Psoas muscle (tissue), 8 donors: ENCODE measurements around the gene CRYBG1. TPM values are rescaled to one million over a fixed set of nuclear protein-coding genes. Genes with fewer than 3 reads are reported as not detected.

Source experiments
- ATAC-seq, 4 donors: fragments of 200-7000 bp; cut with Tn5 transposase; one replicate each; pipeline ENCODE4 v1.9.1; 2020; ENCODE audit warnings: moderate library complexity in 3 of 4, mild to moderate bottlenecking in 2 of 4
- DNase-seq, 2 donors: peaks; one replicate each; pipeline ENCODE4 v3.0.0-alpha.2; 2020
- H3K27ac ChIP-seq: fragments of 200-600 bp; one replicate; pipeline ENCODE4 v1.8.0; 2022
- H3K27me3 ChIP-seq, 3 donors: fragments of 200-600 bp in 1 of 3; one replicate each; pipeline versions ENCODE4 v1.6.1 to v1.8.0; 2013 to 2022; ENCODE audit warnings: low read length in 2 of 3, mild to moderate bottlenecking in 2 of 3, moderate library complexity in 1 of 3; ENCODE audit not compliant: insufficient read depth in 3 of 3
- H3K36me3 ChIP-seq, 2 donors: fragments of 200-600 bp in 1 of 2; one replicate each; pipeline versions ENCODE4 v1.6.1 to v1.8.0; 2013 to 2022; ENCODE audit warnings: low read depth in 1 of 2, mild to moderate bottlenecking in 1 of 2, moderate library complexity in 1 of 2; ENCODE audit not compliant: insufficient read depth in 1 of 2
- H3K4me1 ChIP-seq: fragments of 200-600 bp; one replicate; pipeline ENCODE4 v1.8.0; 2022
- H3K4me3 ChIP-seq: fragments of 200-600 bp; one replicate; pipeline ENCODE4 v1.8.0; 2022; ENCODE audit warnings: mild to moderate bottlenecking
- H3K9me3 ChIP-seq: fragments of 200-600 bp; one replicate; pipeline ENCODE4 v1.8.0; 2022
- WGBS, 3 donors: extraction: QIAGEN DNeasy Blood & Tissue Kit; methylation state at CpG; one replicate each; pipeline versions ENCODE4 v1.1.6 to v1.1.7; 2013; 5-methylcytosine and 5-hydroxymethylcytosine counted together
- intact Hi-C, 2 donors: fragments of 100-400 bp; cut with DNase I; formaldehyde crosslinking; loops; one replicate each; pipeline versions ENCODE4 v1.11.0 to v1.14.2; 2022
- polyA plus RNA-seq, 3 donors: library from polyadenylated mRNA; stranded (reverse); fragments of 200-250 nt; gene quantifications; one replicate each; pipeline ENCODE4 v1.2.3, GENCODE V29; 2013
- total RNA-seq, 4 donors: library from RNA; stranded (reverse); fragmentation: NEBNext Ultra II Directional in 2 of 4; extraction: Animal tissue kit (Norgen Biotek cat#: 25700) in 2 of 4; gene quantifications; one replicate each; pipeline versions ENCODE4 v1.2.1 to v1.2.4, GENCODE V29; 2021 to 2023
- TF ChIP-seq, protein P1 (sequence below): fragments of 200-600 bp; IDR thresholded peaks from one replicate; pipeline ENCODE4 v1.8.0; 2022; ENCODE audit warnings: antibody characterized with exemption
- donor health status: healthy with polysubstance abuse.
- donor health status: DM: no; HTN: no; CAD: no; lungs with moderate emphysema.
- donor health status: Bipolar disorder and iron deficiency.
- donor health status: healthy.
- donor health status: DM: yes; HTN: yes; CAD: no.
- donor health status: DM: no; HTN: no; CAD: no.
- donor health status: DM: no; HTN: no; CAD: no.
- donor health status: DM: yes; HTN: yes; CAD: no.

CRYBG1 gene
- total and polyA plus RNA-seq, 7 donors: 0.17 to 1.6 (median 0.82) TPM

DNA sequence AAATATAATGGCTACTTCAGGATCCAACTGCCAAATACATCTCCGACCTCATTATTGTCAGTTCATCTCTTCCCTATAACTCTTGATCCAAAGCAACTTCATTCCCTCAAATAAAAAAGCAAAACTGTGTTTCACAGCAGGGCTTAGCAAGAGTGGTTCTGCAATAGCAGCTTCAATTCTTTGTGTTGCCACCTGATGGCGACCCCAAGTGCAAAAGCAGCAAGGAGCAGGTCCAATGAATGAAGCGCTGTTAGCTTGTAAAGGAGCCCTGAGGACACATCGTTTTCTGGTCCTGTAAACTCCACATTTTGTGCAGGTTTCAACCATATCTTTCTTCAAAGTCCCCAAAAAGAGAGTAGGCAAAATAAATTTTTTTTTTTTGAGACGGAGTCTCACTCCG, 249.2 kb downstream of the CRYBG1 start:
- peak in 1 of 4 donors; percentile 50 for ATAC-seq
- H3K4me3 ChIP-seq: no peak overlapping the region
- no peak for DNase-seq
- 76 to 82% (median 79%) methylated on average over 6 of the region's 6 CpGs for WGBS, 3 donors
- peaks cover 2 to 9% of the 10 kb centered on the region in 2 donors for H3K36me3 ChIP-seq
- no peaks in the 10 kb centered on the region for H3K9me3 ChIP-seq
- no peak overlapping the region for H3K27ac ChIP-seq
- no peaks in the 10 kb centered on the region for H3K27me3 ChIP-seq
- H3K4me1 ChIP-seq: peaks cover 10% of the 10 kb centered on the region
- intact Hi-C loops: loop anchor here (2.0 to 10.0 kb wide), 2 partner anchors 369 to 375 kb away; no protein-coding TSS in a partner anchor
- TF ChIP-seq, protein P1, sequence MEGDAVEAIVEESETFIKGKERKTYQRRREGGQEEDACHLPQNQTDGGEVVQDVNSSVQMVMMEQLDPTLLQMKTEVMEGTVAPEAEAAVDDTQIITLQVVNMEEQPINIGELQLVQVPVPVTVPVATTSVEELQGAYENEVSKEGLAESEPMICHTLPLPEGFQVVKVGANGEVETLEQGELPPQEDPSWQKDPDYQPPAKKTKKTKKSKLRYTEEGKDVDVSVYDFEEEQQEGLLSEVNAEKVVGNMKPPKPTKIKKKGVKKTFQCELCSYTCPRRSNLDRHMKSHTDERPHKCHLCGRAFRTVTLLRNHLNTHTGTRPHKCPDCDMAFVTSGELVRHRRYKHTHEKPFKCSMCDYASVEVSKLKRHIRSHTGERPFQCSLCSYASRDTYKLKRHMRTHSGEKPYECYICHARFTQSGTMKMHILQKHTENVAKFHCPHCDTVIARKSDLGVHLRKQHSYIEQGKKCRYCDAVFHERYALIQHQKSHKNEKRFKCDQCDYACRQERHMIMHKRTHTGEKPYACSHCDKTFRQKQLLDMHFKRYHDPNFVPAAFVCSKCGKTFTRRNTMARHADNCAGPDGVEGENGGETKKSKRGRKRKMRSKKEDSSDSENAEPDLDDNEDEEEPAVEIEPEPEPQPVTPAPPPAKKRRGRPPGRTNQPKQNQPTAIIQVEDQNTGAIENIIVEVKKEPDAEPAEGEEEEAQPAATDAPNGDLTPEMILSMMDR: peak; percentile 18

DNA sequence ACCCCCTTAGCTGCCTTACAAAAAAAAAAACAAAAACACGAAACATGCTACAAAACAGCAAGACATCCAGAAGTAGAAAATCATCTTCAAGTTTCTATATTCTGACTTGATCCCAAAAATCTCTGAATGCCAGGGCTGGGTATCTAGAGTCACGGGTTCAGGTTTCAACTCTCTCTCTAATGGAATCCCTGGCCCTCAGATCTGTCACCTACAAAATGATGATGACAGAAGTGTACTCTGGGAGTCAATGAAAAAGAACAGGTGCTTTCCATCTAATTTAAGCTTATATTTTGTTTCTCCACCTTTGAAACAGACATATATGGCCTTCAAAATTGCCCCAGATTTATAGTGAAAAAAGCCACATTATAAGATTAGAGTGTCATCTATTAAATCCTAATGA, 250.5 kb downstream of the CRYBG1 start:
- WGBS, 3 donors: 51 to 66% (median 59%) methylated on average over 2 of the region's 2 CpGs
- intact Hi-C loops: no loop called here
- Histone ChIP-seq H3K36me3 (peaks cover 2 to 9% of the 10 kb centered on the region in 2 donors), H3K27ac (no peak overlapping the region), H3K4me3 (no peak overlapping the region), H3K27me3 (no peaks in the 10 kb centered on the region), H3K9me3 (no peaks in the 10 kb centered on the region), H3K4me1 (peaks cover 10% of the 10 kb centered on the region)
- ATAC-seq (peak; percentile 47 to 86 (median 76)), DNase-seq (no peak)
- TF ChIP-seq, protein P1: no peak

DNA sequence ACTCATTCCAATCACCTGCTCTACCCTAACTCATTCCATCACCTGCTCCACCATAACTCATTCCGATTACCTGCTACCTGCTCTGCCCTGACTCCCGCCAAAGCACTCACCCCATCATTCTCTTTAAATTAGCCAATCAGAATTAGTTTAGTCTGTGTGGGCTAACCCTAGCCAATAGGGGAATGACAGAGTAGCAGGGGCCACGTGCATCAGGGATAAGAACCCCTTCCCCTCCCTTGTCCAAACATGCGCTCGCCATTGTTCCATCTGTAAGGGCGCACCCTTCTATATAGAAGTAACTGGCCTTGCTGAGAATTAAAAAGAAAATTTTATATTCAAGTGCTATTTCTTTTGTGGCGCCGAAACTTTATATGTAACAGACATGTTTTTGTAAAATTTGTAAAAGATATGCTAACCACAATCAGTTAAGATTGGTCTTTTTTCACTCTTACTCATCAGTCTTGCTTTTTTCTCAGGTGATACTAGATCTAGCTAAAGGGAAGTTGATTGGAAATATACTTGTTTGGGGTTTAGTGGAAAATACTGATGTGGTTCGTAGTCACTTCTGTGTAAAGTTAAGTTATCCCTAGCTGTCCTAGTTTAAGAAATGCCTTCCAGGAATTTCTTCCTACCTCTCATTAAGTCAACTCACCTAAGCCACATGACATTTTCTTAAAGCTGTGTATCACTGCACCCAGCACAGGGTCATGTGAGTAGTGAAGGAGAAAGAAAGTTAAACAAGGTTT, 252.3 kb downstream of the CRYBG1 start:
- H3K9me3 ChIP-seq: no peaks in the 10 kb centered on the region
- TF ChIP-seq, protein P1: no peak
- peaks cover 6 to 22% of the 10 kb centered on the region in 2 donors for H3K36me3 ChIP-seq
- no peaks in the 10 kb centered on the region for H3K27me3 ChIP-seq
- DNase-seq (no peak), ATAC-seq (no peak)
- no peak overlapping the region for H3K4me3 ChIP-seq
- no peak overlapping the region for H3K27ac ChIP-seq
- intact Hi-C loops: no loop called here
- H3K4me1 ChIP-seq: peaks cover 10% of the 10 kb centered on the region
- 93 to 97% (median 96%) methylated on average over 9 of the region's 9 CpGs for WGBS, 3 donors

DNA sequence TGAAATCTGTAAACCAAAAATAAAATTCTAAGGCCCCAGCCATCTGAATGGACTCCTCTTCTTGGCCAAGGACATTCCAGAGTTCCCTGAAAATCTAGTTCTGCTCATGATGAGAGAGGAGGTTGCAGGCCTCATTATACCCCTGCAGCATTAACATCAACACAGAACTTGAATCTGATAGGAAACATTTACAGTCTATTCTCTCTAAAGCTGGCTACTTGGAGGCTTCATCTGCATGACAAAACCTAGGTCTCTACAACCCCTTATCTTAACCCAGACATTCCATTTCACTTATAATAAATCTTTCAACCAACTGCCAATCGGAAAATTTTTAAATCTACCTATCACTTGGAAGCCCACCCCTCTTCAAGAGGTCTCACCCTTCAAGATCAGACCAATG, 253.1 kb downstream of the CRYBG1 start:
- no peak for ATAC-seq
- no peak overlapping the region for H3K4me3 ChIP-seq
- H3K4me1 ChIP-seq: peaks cover 10% of the 10 kb centered on the region
- DNase-seq: no peak
- intact Hi-C loops: no loop called here
- 90 to 100% (median 97%) methylated on average over 1 of the region's 1 CpG for whole genome bisulfite sequencing, 3 donors
- no peaks in the 10 kb centered on the region for H3K27me3 ChIP-seq
- H3K36me3 ChIP-seq: peaks cover 6 to 28% of the 10 kb centered on the region in 2 donors
- TF ChIP-seq, protein P1: no peak
- no peak overlapping the region for H3K27ac ChIP-seq
- H3K9me3 ChIP-seq: no peaks in the 10 kb centered on the region

DNA sequence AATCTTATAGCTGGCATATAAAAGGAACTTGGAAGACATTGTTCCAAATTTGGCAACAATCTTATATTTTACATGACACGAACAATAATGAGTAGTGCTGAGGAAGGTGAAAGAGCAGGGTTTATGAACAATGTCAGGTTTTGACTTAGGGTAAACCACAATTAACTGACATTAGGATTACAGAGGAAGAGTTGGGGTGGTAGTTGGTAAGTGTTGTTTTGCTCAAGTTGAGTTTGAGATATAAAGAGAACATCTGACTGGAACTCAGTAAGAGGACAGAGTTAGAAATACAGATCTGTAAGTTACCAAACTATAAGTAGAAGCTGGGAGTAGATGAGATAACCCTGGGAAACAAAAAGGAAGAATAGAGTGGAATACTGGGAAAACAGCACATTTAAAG, 253.6 kb downstream of the CRYBG1 start:
- DNase-seq: no peak
- TF ChIP-seq, protein P1: no peak
- no peak for ATAC-seq
- Histone ChIP-seq H3K4me3 (no peak overlapping the region), H3K4me1 (peaks cover 10% of the 10 kb centered on the region), H3K9me3 (no peaks in the 10 kb centered on the region), H3K27ac (no peak overlapping the region), H3K27me3 (no peaks in the 10 kb centered on the region), H3K36me3 (peaks cover 4 to 32% of the 10 kb centered on the region in 2 donors)
- intact Hi-C loops: no loop called here
- 79 to 85% (median 82%) methylated on average over 1 of the region's 1 CpG for WGBS, 3 donors
